ENCODE measurements around the gene CEP20.

Gene CEP20

DNA sequence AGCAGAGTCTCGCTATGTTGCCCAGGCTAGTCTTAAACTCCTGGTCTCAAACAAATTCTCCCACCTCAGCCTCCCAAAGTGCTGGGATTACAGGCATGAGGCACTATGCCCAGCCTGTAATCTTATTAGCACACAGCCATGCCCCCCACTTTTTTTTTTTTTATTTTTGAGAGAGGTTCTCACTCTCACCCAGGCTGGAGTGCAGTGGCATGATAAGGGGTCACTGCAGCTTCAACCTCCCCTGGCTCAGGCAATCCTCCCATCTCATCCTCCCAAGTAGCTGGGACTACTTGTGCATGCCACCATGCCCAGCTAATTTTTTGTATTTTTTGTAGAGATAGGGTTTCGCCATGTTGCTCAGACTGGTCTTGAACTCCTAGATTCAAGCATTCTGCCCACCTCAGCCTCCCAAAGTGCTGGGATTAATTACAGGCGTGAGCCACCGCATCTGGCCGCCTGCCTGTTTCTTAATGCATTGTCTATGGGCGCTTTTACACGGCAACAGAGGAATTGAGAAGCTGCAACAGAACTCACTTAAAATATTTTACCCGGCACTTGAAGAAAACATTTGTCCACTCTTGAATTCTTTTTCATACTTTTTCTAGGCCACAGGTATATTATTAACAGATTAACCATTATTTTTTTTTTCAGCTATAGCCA, 8.8 kb upstream of the CEP20 start:
- Histone ChIP-seq H3K9me3 (ENCODE audit: control insufficient read depth, insufficient read depth, low read depth, low read length) (no peaks in the 10 kb centered on the region), H3K4me1 (ENCODE audit: control insufficient read depth, insufficient read depth, low read length) (peaks cover 5% of the 10 kb centered on the region; the same call in 1 of the 2 replicates), H3K36me3 (ENCODE audit: control insufficient read depth, insufficient read depth, low read length) (no peaks in the 10 kb centered on the region), H3K27ac (ENCODE audit: low read depth, low read length) (no peak overlapping the region), H3K27me3 (ENCODE audit: control insufficient read depth, insufficient read depth, low read length) (no peaks in the 10 kb centered on the region), H3K9ac (ENCODE audit: low read length) (no peak overlapping the region), H3K4me3 (ENCODE audit: low read depth, low read length) (no peak overlapping the region)

DNA sequence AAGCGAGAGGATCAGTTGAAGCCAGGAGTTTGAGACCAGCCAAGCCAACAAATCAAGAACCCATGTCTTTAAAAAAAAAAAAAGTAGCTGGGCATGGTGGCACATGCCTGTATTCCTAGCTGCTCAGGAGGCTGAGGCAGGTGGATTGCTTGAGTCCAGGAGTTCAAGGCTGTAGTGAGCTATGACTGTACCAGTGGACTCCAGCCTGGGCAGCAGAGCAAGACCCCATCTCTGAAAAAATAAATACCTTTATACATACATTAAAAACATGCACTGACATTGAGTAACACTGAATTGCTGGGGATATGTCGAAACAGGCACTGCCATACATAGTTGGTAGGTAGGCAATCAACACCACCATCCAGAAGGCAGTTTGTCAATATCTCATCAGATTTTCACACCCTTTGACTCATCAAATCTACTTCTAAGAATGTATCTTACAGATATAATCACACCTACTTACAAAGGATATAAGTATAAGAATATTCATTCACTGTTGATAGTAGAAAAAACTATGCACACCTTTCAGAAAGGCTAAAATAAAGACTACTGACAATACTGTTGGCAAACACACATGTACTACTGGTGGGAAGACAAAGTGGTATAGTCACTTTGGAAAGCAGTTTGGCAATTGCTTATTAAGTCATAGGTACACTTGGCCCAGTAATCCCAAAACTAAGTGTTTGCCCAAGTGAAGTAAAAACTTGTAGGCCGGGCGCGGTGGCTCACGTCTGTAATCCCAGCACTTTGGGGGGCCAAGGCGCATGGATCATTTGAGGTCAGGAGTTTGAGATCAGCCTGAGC, 6.4 kb upstream of the CEP20 start:
- peaks cover 3% of the 10 kb centered on the region; the same call in 1 of the 2 replicates for H3K4me1 ChIP-seq (ENCODE audit: control insufficient read depth, insufficient read depth, low read length)
- H3K27me3 ChIP-seq (ENCODE audit: control insufficient read depth, insufficient read depth, low read length) = no peaks in the 10 kb centered on the region
- H3K9me3 ChIP-seq (ENCODE audit: control insufficient read depth, insufficient read depth, low read depth, low read length) = no peaks in the 10 kb centered on the region
- no peak overlapping the region for H3K9ac ChIP-seq (ENCODE audit: low read length)
- H3K36me3 ChIP-seq (ENCODE audit: control insufficient read depth, insufficient read depth, low read length) = no peaks in the 10 kb centered on the region
- H3K4me3 ChIP-seq (ENCODE audit: low read depth, low read length) = no peak overlapping the region
- no peak overlapping the region for H3K27ac ChIP-seq (ENCODE audit: low read depth, low read length)

DNA sequence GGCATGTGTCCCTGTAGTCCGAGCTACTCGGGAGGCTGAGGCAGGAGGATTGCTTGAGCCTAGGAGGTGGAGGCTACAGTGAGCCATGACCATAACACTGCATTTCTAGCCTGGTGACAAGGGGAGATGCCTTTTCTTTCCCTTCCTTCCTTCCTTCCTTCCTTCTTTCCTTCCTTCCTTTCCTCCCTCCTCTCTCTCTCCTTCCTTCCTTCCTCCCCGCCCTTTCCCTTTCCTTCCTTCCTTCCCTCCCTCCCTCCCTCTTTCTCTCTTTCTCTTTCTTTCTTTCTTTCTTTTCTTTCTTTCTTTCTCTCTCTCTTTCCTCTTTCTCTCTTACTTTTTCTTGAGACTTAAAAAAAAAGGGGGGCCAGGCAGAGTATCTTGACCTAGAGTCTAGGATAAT, 3.1 kb upstream of the CEP20 start:
- Histone ChIP-seq H3K9ac (ENCODE audit: low read length) (no peak overlapping the region), H3K4me3 (ENCODE audit: low read depth, low read length) (no peak overlapping the region), H3K27me3 (ENCODE audit: control insufficient read depth, insufficient read depth, low read length) (no peaks in the 10 kb centered on the region), H3K9me3 (ENCODE audit: control insufficient read depth, insufficient read depth, low read depth, low read length) (no peaks in the 10 kb centered on the region), H3K36me3 (ENCODE audit: control insufficient read depth, insufficient read depth, low read length) (no peaks in the 10 kb centered on the region), H3K4me1 (ENCODE audit: control insufficient read depth, insufficient read depth, low read length) (peaks cover 6% of the 10 kb centered on the region), H3K27ac (ENCODE audit: low read depth, low read length) (no peak overlapping the region)

DNA sequence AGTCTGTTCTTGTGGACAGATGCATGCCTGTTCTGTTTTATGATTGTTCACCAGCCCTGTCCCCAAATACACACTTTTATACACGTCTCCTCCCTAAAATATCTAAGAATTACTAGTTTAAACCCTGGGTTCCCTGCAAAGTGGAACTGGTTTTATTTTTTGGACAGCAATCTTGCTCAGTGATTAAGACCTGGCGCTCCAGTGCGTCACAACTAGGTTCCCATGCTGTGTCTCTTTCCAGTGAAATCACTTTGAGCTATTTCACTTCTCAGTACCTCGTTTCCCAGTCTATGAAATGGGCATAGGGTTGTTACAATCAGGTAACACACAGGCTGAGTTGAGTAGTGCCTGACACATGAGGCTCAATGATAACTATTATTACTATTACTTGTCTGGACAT, 1.1 kb downstream of the CEP20 start:
- Histone ChIP-seq H3K27ac (ENCODE audit: low read depth, low read length) (no peak overlapping the region), H3K4me1 (ENCODE audit: control insufficient read depth, insufficient read depth, low read length) (peaks cover 6% of the 10 kb centered on the region), H3K4me3 (ENCODE audit: low read depth, low read length) (peak overlapping the region; percentile 99), H3K36me3 (ENCODE audit: control insufficient read depth, insufficient read depth, low read length) (peaks cover 17% of the 10 kb centered on the region), H3K27me3 (ENCODE audit: control insufficient read depth, insufficient read depth, low read length) (no peaks in the 10 kb centered on the region), H3K9ac (ENCODE audit: low read length) (no peak overlapping the region), H3K9me3 (ENCODE audit: control insufficient read depth, insufficient read depth, low read depth, low read length) (no peaks in the 10 kb centered on the region)

DNA sequence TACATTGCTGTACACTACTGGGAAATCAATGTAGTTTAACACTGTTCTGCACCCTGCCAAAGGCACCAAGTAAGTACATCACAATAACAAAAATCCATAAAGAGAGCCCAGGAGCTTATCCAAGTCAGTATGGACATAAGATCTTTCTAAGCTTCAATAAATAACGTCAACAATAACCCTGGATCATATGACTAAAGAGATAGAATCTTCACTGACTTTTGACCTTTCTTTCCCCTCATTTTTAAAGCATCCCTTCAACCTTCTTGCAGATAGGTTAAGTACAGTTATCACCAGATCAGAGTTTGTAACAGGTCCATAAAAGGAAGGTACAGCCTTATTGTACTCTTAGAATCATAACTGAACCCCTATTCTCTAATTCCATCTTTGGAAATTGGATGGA, 2.3 kb downstream of the CEP20 start:
- Histone ChIP-seq H3K36me3 (ENCODE audit: control insufficient read depth, insufficient read depth, low read length) (peaks cover 26% of the 10 kb centered on the region), H3K27ac (ENCODE audit: low read depth, low read length) (no peak overlapping the region), H3K9ac (ENCODE audit: low read length) (no peak overlapping the region), H3K27me3 (ENCODE audit: control insufficient read depth, insufficient read depth, low read length) (no peaks in the 10 kb centered on the region), H3K4me1 (ENCODE audit: control insufficient read depth, insufficient read depth, low read length) (peaks cover 6% of the 10 kb centered on the region), H3K9me3 (ENCODE audit: control insufficient read depth, insufficient read depth, low read depth, low read length) (no peaks in the 10 kb centered on the region), H3K4me3 (ENCODE audit: low read depth, low read length) (no peak overlapping the region)

DNA sequence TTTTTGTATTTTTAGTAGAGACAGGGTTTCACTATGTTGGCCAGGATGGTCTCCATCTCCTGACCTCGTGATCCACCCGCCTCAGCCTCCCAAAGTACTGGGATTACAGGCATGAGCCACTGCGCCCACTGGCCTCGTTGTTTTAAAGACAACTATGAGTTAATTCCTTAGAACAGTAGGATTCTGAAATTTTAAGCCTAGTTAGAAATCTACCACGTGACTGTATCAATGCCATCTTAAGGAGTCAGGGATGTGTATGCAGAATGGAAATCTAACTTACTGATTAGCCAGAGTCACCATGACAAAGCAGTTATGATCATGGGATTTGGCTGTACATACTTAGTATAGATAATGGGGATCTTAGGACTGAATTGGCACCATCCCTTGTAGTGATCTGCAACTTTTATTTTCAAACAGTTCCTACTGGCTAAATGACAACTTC, 2.8 kb downstream of the CEP20 start:
- Histone ChIP-seq H3K4me1 (ENCODE audit: control insufficient read depth, insufficient read depth, low read length) (peaks cover 8% of the 10 kb centered on the region), H3K9me3 (ENCODE audit: control insufficient read depth, insufficient read depth, low read depth, low read length) (no peaks in the 10 kb centered on the region), H3K27ac (ENCODE audit: low read depth, low read length) (no peak overlapping the region), H3K27me3 (ENCODE audit: control insufficient read depth, insufficient read depth, low read length) (no peaks in the 10 kb centered on the region), H3K9ac (ENCODE audit: low read length) (no peak overlapping the region), H3K4me3 (ENCODE audit: low read depth, low read length) (no peak overlapping the region), H3K36me3 (ENCODE audit: control insufficient read depth, insufficient read depth, low read length) (peaks cover 29% of the 10 kb centered on the region)

DNA sequence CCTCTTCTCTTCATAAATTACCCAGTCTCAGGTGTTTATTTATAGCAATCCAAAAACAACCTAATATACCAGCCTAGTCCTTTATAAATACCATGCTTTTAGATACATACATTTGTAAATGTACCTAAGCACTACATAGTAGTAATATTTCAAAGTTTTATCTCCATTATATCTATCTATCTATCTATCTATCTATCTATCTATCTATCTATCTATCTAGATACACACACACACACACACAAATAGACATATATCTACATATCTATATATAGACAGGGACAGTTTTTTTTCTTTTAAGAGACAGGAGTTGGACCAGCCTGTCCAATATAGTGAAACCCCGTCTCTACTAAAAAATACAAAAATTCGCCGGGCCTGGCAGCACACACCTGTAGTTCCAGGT, 5.8 kb downstream of the CEP20 start:
- Histone ChIP-seq H3K4me1 (ENCODE audit: control insufficient read depth, insufficient read depth, low read length) (peaks cover 3% of the 10 kb centered on the region; the same call in 1 of the 2 replicates), H3K27me3 (ENCODE audit: control insufficient read depth, insufficient read depth, low read length) (no peaks in the 10 kb centered on the region), H3K9ac (ENCODE audit: low read length) (no peak overlapping the region), H3K36me3 (ENCODE audit: control insufficient read depth, insufficient read depth, low read length) (peaks cover 52% of the 10 kb centered on the region), H3K9me3 (ENCODE audit: control insufficient read depth, insufficient read depth, low read depth, low read length) (no peaks in the 10 kb centered on the region), H3K4me3 (ENCODE audit: low read depth, low read length) (no peak overlapping the region), H3K27ac (ENCODE audit: low read depth, low read length) (no peak overlapping the region)

DNA sequence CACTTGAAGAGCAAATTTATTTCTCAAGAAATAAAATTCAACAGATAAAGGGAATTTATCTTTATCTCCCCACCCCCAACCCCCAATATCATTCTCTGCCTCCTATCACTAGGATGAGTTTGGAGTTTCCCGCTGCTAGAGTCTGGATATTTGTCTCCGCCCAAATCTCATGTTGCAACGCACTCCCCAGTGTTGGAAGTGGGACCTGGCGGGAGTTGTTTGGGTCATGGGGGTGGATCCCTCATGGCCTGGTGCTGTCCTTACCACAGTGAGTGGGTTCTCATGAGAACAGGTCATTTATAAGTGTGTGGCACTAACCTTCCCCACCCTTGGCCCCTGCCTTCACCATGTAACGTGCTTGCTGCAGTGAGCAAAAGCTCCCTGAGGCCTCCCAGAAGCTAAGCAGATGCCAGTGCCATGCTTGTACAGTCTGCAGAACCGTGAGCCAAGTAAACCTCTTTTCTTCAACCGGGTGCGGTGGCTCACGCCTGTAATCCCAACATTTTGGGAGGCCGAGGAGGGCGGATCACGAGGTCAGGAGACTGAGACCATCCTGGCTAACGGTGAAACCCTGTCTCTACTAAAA, 6.5 kb downstream of the CEP20 start:
- H3K9me3 ChIP-seq (ENCODE audit: control insufficient read depth, insufficient read depth, low read depth, low read length) = no peaks in the 10 kb centered on the region
- no peak overlapping the region for H3K27ac ChIP-seq (ENCODE audit: low read depth, low read length)
- peaks cover 56% of the 10 kb centered on the region for H3K36me3 ChIP-seq (ENCODE audit: control insufficient read depth, insufficient read depth, low read length)
- H3K9ac ChIP-seq (ENCODE audit: low read length) = no peak overlapping the region
- H3K27me3 ChIP-seq (ENCODE audit: control insufficient read depth, insufficient read depth, low read length) = no peaks in the 10 kb centered on the region
- no peak overlapping the region for H3K4me3 ChIP-seq (ENCODE audit: low read depth, low read length)
- H3K4me1 ChIP-seq (ENCODE audit: control insufficient read depth, insufficient read depth, low read length) = peaks cover 3% of the 10 kb centered on the region; the same call in 1 of the 2 replicates

DNA sequence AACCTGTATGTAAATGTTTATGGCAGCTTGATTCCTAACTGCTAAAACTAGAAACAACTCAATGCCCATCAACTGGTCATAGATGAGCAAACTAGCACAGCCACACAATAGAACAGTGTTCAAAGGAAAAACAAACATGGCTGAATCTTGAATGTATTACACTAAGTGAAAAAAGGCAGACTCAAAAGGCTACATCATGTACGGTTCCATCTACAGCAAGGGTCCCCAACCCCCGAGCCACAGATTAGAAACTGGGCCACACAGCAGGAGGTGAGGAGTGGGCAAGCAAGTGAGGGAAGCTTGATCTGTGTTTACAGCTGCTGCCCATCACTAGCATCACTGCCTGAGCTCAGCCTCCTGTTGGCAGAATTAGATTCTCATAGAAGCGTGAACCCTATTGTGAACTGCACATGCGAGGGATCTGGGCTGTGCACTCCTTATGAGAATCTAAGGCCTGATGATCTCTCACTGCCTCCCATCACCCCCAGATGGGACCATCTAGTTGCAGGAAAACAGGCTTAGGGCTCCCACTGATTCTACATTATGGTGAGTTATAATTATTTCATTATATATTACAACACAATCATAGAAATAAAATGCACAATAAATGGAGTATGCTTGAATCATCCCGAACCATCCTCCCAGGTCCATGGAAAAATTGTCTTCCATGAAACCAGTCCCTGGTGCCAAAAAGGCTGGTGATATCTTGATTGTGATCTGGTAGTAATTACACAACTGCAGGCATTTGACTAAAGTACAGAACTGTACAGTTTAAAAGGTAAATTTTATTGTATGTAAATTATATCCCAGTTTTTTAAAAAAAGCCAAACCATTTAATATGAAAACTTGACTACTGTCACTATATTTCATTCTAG, 7.7 kb downstream of the CEP20 start:
- no peaks in the 10 kb centered on the region for H3K9me3 ChIP-seq (ENCODE audit: control insufficient read depth, insufficient read depth, low read depth, low read length)
- H3K4me1 ChIP-seq (ENCODE audit: control insufficient read depth, insufficient read depth, low read length) = peaks cover 3% of the 10 kb centered on the region; the same call in 1 of the 2 replicates
- no peak overlapping the region for H3K4me3 ChIP-seq (ENCODE audit: low read depth, low read length)
- H3K27ac ChIP-seq (ENCODE audit: low read depth, low read length) = no peak overlapping the region
- no peak overlapping the region for H3K9ac ChIP-seq (ENCODE audit: low read length)
- peaks cover 56% of the 10 kb centered on the region for H3K36me3 ChIP-seq (ENCODE audit: control insufficient read depth, insufficient read depth, low read length)
- H3K27me3 ChIP-seq (ENCODE audit: control insufficient read depth, insufficient read depth, low read length) = no peaks in the 10 kb centered on the region

DNA sequence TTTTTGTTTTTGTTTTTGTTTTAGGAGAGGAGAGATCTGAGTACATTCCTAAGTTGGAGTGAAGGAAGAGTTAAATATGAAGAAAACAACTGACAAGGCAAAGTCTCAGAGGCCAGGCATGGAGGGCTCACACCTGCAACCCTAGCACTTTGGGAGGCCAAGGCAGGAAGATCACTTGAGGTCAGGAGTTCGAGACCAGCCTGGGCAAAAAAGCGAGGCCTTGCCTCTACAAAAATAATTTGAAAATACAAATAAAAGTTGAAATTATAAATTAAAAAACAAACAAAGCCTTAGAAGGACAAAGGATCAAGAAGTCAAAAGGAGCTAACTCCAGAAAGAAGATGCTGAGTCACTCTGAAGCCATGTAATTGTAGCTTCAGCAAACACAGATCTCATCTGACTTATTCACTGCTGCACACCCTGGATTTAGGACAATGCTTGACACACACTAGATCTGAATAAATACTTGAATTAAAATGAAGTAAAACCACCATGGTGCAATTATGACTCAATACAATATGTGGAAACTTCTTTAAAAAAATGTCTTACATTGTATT, 9.1 kb downstream of the CEP20 start:
- H3K4me1 ChIP-seq (ENCODE audit: control insufficient read depth, insufficient read depth, low read length) = peaks cover 3% of the 10 kb centered on the region; the same call in 1 of the 2 replicates
- no peaks in the 10 kb centered on the region for H3K27me3 ChIP-seq (ENCODE audit: control insufficient read depth, insufficient read depth, low read length)
- no peak overlapping the region for H3K9ac ChIP-seq (ENCODE audit: low read length)
- H3K27ac ChIP-seq (ENCODE audit: low read depth, low read length) = no peak overlapping the region; the same call in 1 of the 2 replicates
- peaks cover 56% of the 10 kb centered on the region for H3K36me3 ChIP-seq (ENCODE audit: control insufficient read depth, insufficient read depth, low read length)
- H3K4me3 ChIP-seq (ENCODE audit: low read depth, low read length) = no peak overlapping the region
- H3K9me3 ChIP-seq (ENCODE audit: control insufficient read depth, insufficient read depth, low read depth, low read length) = no peaks in the 10 kb centered on the region
